Chondrocyte (in vitro differentiated cells): ENCODE data around the gene CTSE. TPM values are rescaled to one million over a fixed set of nuclear protein-coding genes. Genes with fewer than 3 reads are reported as not detected.

Experiments
- DNase-seq: peaks from one replicate; pipeline ENCODE4 v3.0.0; 2021; ENCODE audit warnings: mixed read lengths, low spot score
- H3K27ac Mint-ChIP-seq: one replicate; pipeline ENCODE4 v1.8.0; 2021; ENCODE audit warnings: mild to moderate bottlenecking, moderate library complexity, mixed read lengths; ENCODE audit not compliant: unreplicated experiment
- H3K27me3 Mint-ChIP-seq: 2 replicates; pipeline ENCODE4 v1.8.0; 2021; ENCODE audit warnings: low read depth, mixed read lengths
- H3K36me3 Mint-ChIP-seq: 2 replicates; pipeline ENCODE4 v1.8.0; 2021; ENCODE audit warnings: low read depth, mixed read lengths
- H3K4me1 Mint-ChIP-seq: 2 replicates; pipeline ENCODE4 v1.8.0; 2021; ENCODE audit warnings: low read depth, mild to moderate bottlenecking, mixed read lengths
- H3K4me3 Mint-ChIP-seq: one replicate; pipeline ENCODE4 v1.8.0; 2021; ENCODE audit warnings: mild to moderate bottlenecking, moderate library complexity, mixed read lengths; ENCODE audit not compliant: unreplicated experiment
- H3K9me3 Mint-ChIP-seq: 2 replicates; pipeline ENCODE4 v1.8.0; 2021; ENCODE audit warnings: low read depth, mixed read lengths
- CTCF ChIP-seq: fragments of 200-600 bp; sonication (generic); IDR thresholded peaks from 2 replicates; pipeline ENCODE4 v1.5.0; 2021; ENCODE audit warnings: antibody characterized with exemption, mild to moderate bottlenecking, moderate library complexity
- total RNA-seq: library from RNA; stranded (reverse); gene quantifications from 3 replicates; pipeline ENCODE4 v1.2.1, GENCODE V29; 2021

CTSE gene
- total RNA-seq, 1 donor from 2014 or later: not detected

DNA sequence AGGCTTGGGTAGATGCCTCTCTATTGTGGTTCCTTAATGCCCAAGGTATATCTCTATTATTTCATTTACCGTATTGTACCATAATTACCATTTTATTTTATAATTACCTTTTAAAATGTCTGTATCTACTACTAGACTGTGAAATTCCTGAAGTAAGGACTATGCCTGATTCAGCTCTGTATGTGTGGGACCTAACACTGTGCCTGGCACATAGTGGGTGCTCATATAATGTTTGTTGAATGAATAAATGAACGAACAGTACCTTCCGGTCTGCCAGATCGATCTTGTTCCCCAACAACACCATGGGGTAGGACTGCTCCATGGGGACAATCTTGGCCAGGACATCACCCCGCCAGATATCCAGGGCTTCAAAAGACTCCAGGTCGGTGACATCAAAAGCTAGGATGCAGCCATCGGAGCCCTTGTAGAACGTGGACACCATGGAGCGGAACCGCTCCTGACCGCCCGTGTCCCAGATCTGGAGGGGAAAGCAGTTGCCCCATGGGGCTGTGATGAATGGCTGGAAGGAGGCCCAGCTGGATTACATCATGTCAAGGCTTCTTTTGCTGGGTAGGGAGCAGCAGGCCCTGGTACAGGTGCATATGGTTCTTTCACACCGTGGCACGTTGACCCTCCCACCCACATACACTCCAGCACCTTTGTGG lies 31.3 kb downstream of the CTSE start:
- Mint-ChIP-seq H3K36me3 (peaks cover 29% of the 10 kb centered on the region), H3K9me3 (no peaks in the 10 kb centered on the region), H3K4me1 (peaks cover 7% of the 10 kb centered on the region), H3K27ac (no peak overlapping the region), H3K4me3 (no peak overlapping the region), H3K27me3 (no peaks in the 10 kb centered on the region)
- no peak for TF ChIP-seq CTCF
- DNase-seq: no peak

GRCh38 chr1:205991237-205991636 lies 32.5 kb downstream of the CTSE start:
- no peak for TF ChIP-seq CTCF
- DNase-seq: no peak
- Mint-ChIP-seq H3K27ac (no peak overlapping the region), H3K4me3 (no peak overlapping the region), H3K9me3 (no peaks in the 10 kb centered on the region), H3K27me3 (no peaks in the 10 kb centered on the region), H3K4me1 (peaks cover 18% of the 10 kb centered on the region), H3K36me3 (peaks cover 27% of the 10 kb centered on the region)

DNA sequence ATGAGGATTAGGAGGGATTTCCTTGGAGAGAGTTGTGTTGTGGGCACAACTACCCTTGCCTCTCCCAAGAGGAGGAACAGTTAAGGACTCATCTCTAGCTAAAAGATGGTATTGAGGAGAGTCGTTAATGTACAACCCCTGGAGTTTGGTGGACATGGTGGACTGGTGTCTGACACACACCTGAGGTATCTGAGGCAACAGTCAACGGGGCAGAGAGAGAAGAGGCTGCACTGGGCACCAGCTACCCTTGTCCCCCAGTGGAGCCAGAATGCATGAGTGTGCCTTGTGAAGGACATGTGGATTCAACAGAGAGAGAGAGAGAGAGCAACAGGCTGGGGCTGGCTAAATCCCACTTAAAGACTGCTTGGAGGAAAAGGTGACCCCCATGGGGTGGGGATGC lies 33.5 kb downstream of the CTSE start:
- no peak for TF ChIP-seq CTCF
- Mint-ChIP-seq H3K27me3 (no peaks in the 10 kb centered on the region), H3K4me1 (peaks cover 20% of the 10 kb centered on the region), H3K9me3 (no peaks in the 10 kb centered on the region), H3K4me3 (no peak overlapping the region), H3K27ac (no peak overlapping the region), H3K36me3 (peaks cover 27% of the 10 kb centered on the region)
- no peak for DNase-seq

DNA sequence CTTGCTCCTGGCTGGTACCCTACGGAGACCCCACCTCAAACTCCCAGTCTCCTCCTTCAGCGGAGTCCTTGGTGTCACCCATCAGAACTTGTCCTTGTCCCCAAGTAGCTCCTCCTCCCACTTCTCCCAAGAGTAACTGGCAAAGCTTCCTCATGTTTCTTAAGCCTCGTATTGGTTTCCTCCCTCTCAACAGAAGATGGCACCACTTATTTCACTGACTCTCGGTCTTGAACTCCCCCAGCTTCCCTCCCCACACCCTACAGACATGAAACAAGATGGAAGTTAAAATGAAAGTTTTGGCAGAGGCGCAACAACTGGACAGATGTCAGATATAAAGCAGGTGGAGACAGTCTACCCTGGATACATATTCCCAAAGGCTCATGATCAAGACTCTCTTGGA lies 33.9 kb downstream of the CTSE start:
- Mint-ChIP-seq H3K36me3 (peaks cover 26% of the 10 kb centered on the region), H3K4me1 (peaks cover 20% of the 10 kb centered on the region), H3K4me3 (no peak overlapping the region), H3K9me3 (no peaks in the 10 kb centered on the region), H3K27me3 (no peaks in the 10 kb centered on the region), H3K27ac (no peak overlapping the region)
- TF ChIP-seq CTCF: no peak
- no peak for DNase-seq

GRCh38 chr1:205988585-205988995 lies 35.1 kb downstream of the CTSE start:
- Mint-ChIP-seq H3K27me3 (no peaks in the 10 kb centered on the region), H3K36me3 (peaks cover 24% of the 10 kb centered on the region), H3K4me3 (no peak overlapping the region), H3K27ac (no peak overlapping the region), H3K4me1 (peaks cover 20% of the 10 kb centered on the region), H3K9me3 (no peaks in the 10 kb centered on the region)
- no peak for TF ChIP-seq CTCF
- DNase-seq: no peak
